Erythroblast (primary cell): ENCODE results near the gene SMAD6.

Experiments
- GATA1 ChIP-seq: IDR thresholded peaks from 2 replicates; pipeline ENCODE4 v1.6.1; 2011; ENCODE audit warnings: low read depth, mild to moderate bottlenecking, control low read depth, low read length, moderate library complexity
- POLR2A ChIP-seq: IDR thresholded peaks from 2 replicates; pipeline ENCODE4 v1.6.1; 2011; ENCODE audit warnings: mild to moderate bottlenecking, low read length

DNA sequence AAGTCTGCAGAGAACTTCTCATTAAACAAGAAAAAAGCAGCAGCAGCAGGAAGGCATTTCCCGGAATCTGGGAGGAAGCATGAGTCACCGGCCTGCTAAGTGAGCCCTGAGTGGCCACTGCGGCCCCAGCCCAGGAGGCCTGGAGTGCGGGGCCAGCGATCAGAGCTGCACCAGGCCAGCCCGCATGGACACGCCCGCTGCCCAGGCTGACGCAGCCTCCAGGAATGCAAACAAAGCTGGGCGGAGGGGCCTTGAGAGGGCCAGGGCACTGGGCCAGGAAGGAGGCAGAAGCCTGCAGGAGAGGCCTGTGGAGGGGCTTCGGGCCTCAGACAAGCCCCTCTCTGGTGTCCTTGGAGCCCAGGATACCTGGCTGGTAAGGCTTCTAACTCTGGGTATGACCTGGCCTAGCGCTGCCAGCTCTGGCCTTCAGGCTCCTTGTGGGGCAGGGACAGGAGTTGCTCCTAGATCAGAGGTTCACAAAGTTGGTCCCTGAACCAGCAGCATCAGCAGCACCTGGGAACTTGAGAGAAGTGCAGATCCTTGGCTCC lies 101.2 kb downstream of the SMAD6 start:
- TF ChIP-seq POLR2A (no peak), GATA1 (no peak)
